HEK293 (cell line): ENCODE results near the gene IFNL4.
A peak's percentile ranks its signal among the peaks of the same experiment; 100 is the strongest.

Source experiments
- CTCF ChIA-PET: fragments of 350-600 bp; formaldehyde crosslinking; extraction: SDS; loops from one replicate; lab custom pipeline; 2021; ENCODE audit warnings: antibody characterized with exemption; lab: Yijun Ruan, JAX
- POLR2A ChIA-PET: fragments of 300-600 bp; formaldehyde crosslinking; extraction: SDS; loops from one replicate; lab custom pipeline; 2020; ENCODE audit warnings: antibody characterized with exemption, inconsistent platforms; lab: Yijun Ruan, JAX
- H3K27ac ChIP-seq: fragments of 200-500 bp; sonication (Bioruptor generic); 2 replicates; pipeline ENCODE4 v1.5.1; 2014; ENCODE audit warnings: low read depth, low read length, control low read depth, inconsistent platforms; ENCODE audit errors: extremely low read depth
- H3K36me3 ChIP-seq, 2 experiments: fragments of 200-500 bp in 1 of 2; sonication (Bioruptor generic) in 1 of 2; 1 replicate in 1 of 2; 2 replicates in 1 of 2; pipeline ENCODE4 v1.5.1; 2014 to 2017; ENCODE audit warnings: inconsistent platforms in 2 of 2, low read length in 2 of 2; ENCODE audit not compliant: control insufficient read depth in 2 of 2, insufficient read depth in 1 of 2
- H3K4me1 ChIP-seq: fragments of 200-500 bp; sonication (Bioruptor generic); 2 replicates; pipeline ENCODE4 v1.5.1; 2014; ENCODE audit warnings: mild to moderate bottlenecking, low read length, inconsistent platforms; ENCODE audit not compliant: control insufficient read depth, insufficient read depth
- H3K4me3 ChIP-seq: 2 replicates; pipeline ENCODE4 v1.5.1; 2011; ENCODE audit warnings: low read depth, mild to moderate bottlenecking, control low read depth, low read length, moderate library complexity
- H3K9me3 ChIP-seq: fragments of 200-500 bp; sonication (Bioruptor generic); 2 replicates; pipeline ENCODE4 v1.5.1; 2014; ENCODE audit warnings: low read depth, low read length, inconsistent platforms; ENCODE audit not compliant: control insufficient read depth, insufficient read depth
- CTCF ChIP-seq: fragments of 450-650 bp; formaldehyde crosslinking; IDR thresholded peaks from 2 replicates; pipeline ENCODE4 v1.5.1; 2016; ENCODE audit warnings: missing biosample characterization, missing genetic modification characterization
- EGR2 ChIP-seq: fragments of 450-650 bp; formaldehyde crosslinking; IDR thresholded peaks from 2 replicates; pipeline ENCODE4 v1.5.1; 2016; ENCODE audit warnings: low read depth, missing biosample characterization, missing genetic modification characterization
- KLF1 ChIP-seq: fragments of 450-650 bp; formaldehyde crosslinking; IDR thresholded peaks from 2 replicates; pipeline ENCODE4 v1.5.1; 2016; ENCODE audit warnings: missing biosample characterization, missing genetic modification characterization
- MEIS1 ChIP-seq: sonication (generic); formaldehyde crosslinking; IDR thresholded peaks from 2 replicates; pipeline ENCODE4 v1.8.1; 2022; ENCODE audit warnings: missing genetic modification reagents, mild to moderate bottlenecking, borderline replicate concordance
- REPIN1 ChIP-seq: fragments of 450-650 bp; formaldehyde crosslinking; IDR thresholded peaks from 2 replicates; pipeline ENCODE4 v1.5.1; 2017; ENCODE audit warnings: missing biosample characterization, missing genetic modification characterization, low read depth
- SCRT1 ChIP-seq: fragments of 450-650 bp; formaldehyde crosslinking; IDR thresholded peaks from 2 replicates; pipeline ENCODE4 v1.5.1; 2016; ENCODE audit warnings: missing biosample characterization, missing genetic modification characterization, borderline replicate concordance
- SCRT2 ChIP-seq: fragments of 450-650 bp; formaldehyde crosslinking; IDR thresholded peaks from 2 replicates; pipeline ENCODE4 v1.5.1; 2016; ENCODE audit warnings: missing biosample characterization, missing genetic modification characterization
- SP7 ChIP-seq: fragments of 450-650 bp; formaldehyde crosslinking; IDR thresholded peaks from 2 replicates; pipeline ENCODE4 v1.5.1; 2016; ENCODE audit warnings: missing biosample characterization, missing genetic modification characterization
- WT1 ChIP-seq: fragments of 450-650 bp; formaldehyde crosslinking; IDR thresholded peaks from 2 replicates; pipeline ENCODE4 v1.5.1; 2016; ENCODE audit warnings: missing biosample characterization, missing genetic modification characterization
- ZNF2 ChIP-seq: fragments of 450-650 bp; formaldehyde crosslinking; IDR thresholded peaks from 2 replicates; pipeline ENCODE4 v1.5.1; 2016; ENCODE audit warnings: missing biosample characterization, missing genetic modification characterization
- ZNF202 ChIP-seq: fragments of 450-650 bp; formaldehyde crosslinking; IDR thresholded peaks from 2 replicates; pipeline ENCODE4 v1.5.1; 2016; ENCODE audit warnings: missing biosample characterization, missing genetic modification characterization, borderline replicate concordance
- ZNF302 ChIP-seq: fragments of 450-650 bp; formaldehyde crosslinking; IDR thresholded peaks from 2 replicates; pipeline ENCODE4 v1.5.1; 2016; ENCODE audit warnings: missing biosample characterization, missing genetic modification characterization, low read depth
- ZNF341 ChIP-seq: fragments of 450-650 bp; formaldehyde crosslinking; IDR thresholded peaks from 2 replicates; pipeline ENCODE4; 2016; ENCODE audit warnings: low read depth, missing biosample characterization, missing genetic modification characterization
- ZNF561 ChIP-seq: fragments of 450-650 bp; IDR thresholded peaks from 2 replicates; pipeline ENCODE4 v1.5.1; 2018; ENCODE audit warnings: missing biosample characterization, missing genetic modification characterization, borderline replicate concordance
- ZNF571 ChIP-seq: fragments of 450-650 bp; formaldehyde crosslinking; IDR thresholded peaks from 2 replicates; pipeline ENCODE4 v1.5.0; 2017; ENCODE audit warnings: missing biosample characterization, missing genetic modification characterization
- ZNF585B ChIP-seq: fragments of 450-650 bp; formaldehyde crosslinking; IDR thresholded peaks from 2 replicates; pipeline ENCODE4 v1.5.1; 2016; ENCODE audit warnings: missing biosample characterization, missing genetic modification characterization
- ZNF629 ChIP-seq: fragments of 450-650 bp; formaldehyde crosslinking; IDR thresholded peaks from 2 replicates; pipeline ENCODE4 v1.5.1; 2017; ENCODE audit warnings: missing biosample characterization, missing genetic modification characterization
- ZNF654 ChIP-seq: fragments of 450-650 bp; formaldehyde crosslinking; IDR thresholded peaks from 2 replicates; pipeline ENCODE4 v1.5.1; 2016; ENCODE audit warnings: low read depth, missing biosample characterization, missing genetic modification characterization
- ZNF701 ChIP-seq: fragments of 450-650 bp; formaldehyde crosslinking; IDR thresholded peaks from 2 replicates; pipeline ENCODE4 v1.5.1; 2016; ENCODE audit warnings: missing biosample characterization, missing genetic modification characterization
- ZSCAN30 ChIP-seq: fragments of 450-650 bp; IDR thresholded peaks from 2 replicates; pipeline ENCODE4 v1.5.1; 2018; ENCODE audit warnings: missing biosample characterization, mild to moderate bottlenecking, missing genetic modification characterization, moderate library complexity
- ZXDB ChIP-seq: fragments of 450-650 bp; formaldehyde crosslinking; IDR thresholded peaks from 2 replicates; pipeline ENCODE4 v1.5.1; 2016; ENCODE audit warnings: missing biosample characterization, missing genetic modification characterization
- TF ChIP-seq, protein P1 (sequence below): fragments of 450-650 bp; formaldehyde crosslinking; IDR thresholded peaks from 2 replicates; pipeline ENCODE4 v1.5.1; 2016; ENCODE audit warnings: missing biosample characterization, missing genetic modification characterization
- TF ChIP-seq, protein P2 (sequence below): fragments of 450-650 bp; formaldehyde crosslinking; IDR thresholded peaks from 2 replicates; pipeline ENCODE4 v1.5.1; 2016; ENCODE audit warnings: missing biosample characterization, missing genetic modification characterization
- TF ChIP-seq, protein P3 (sequence below): fragments of 450-650 bp; formaldehyde crosslinking; IDR thresholded peaks from 2 replicates; pipeline ENCODE4 v1.5.1; 2016; ENCODE audit warnings: missing biosample characterization, missing genetic modification characterization, borderline replicate concordance

IFNL4 gene

GRCh38 chr19:39212375-39212742, 36.3 kb downstream of the IFNL4 start (continued):
- 0 out of 2 replicates have a peak, but pooled peaks have one; percentile 70 for TF ChIP-seq REPIN1 (tag by site-specific recombination)
- TF ChIP-seq SP7 (tag by site-specific recombination) = peak; percentile 47; the same call in 1 of the 2 replicates
- 0 out of 2 replicates have a peak, but pooled peaks have one; percentile 31 for TF ChIP-seq ZNF2 (tag by site-specific recombination)
- peak; percentile 81 for TF ChIP-seq ZXDB
- peak; percentile 24; the same call in 1 of the 2 replicates for TF ChIP-seq WT1 (tag by site-specific recombination)
- TF ChIP-seq ZNF585B (tag by site-specific recombination) = no peak
- TF ChIP-seq, protein P1, sequence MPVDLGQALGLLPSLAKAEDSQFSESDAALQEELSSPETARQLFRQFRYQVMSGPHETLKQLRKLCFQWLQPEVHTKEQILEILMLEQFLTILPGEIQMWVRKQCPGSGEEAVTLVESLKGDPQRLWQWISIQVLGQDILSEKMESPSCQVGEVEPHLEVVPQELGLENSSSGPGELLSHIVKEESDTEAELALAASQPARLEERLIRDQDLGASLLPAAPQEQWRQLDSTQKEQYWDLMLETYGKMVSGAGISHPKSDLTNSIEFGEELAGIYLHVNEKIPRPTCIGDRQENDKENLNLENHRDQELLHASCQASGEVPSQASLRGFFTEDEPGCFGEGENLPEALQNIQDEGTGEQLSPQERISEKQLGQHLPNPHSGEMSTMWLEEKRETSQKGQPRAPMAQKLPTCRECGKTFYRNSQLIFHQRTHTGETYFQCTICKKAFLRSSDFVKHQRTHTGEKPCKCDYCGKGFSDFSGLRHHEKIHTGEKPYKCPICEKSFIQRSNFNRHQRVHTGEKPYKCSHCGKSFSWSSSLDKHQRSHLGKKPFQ (tag by site-specific recombination) = 0 out of 2 replicates have a peak, but pooled peaks have one; percentile 17
- no peak for TF ChIP-seq EGR2 (tag by site-specific recombination)
- TF ChIP-seq ZNF341 (tag by site-specific recombination) = no peak
- TF ChIP-seq ZNF302 (tag by site-specific recombination) = no peak
- TF ChIP-seq ZSCAN30 (tag by site-specific recombination) = peak; percentile 71
- TF ChIP-seq ZNF202 (tag by site-specific recombination) = no peak
- no peak for TF ChIP-seq KLF1 (tag by site-specific recombination)
- TF ChIP-seq ZNF561 = peak; percentile 56; the same call in 1 of the 2 replicates
- TF ChIP-seq CTCF = peak; percentile 76
- TF ChIP-seq, protein P2, sequence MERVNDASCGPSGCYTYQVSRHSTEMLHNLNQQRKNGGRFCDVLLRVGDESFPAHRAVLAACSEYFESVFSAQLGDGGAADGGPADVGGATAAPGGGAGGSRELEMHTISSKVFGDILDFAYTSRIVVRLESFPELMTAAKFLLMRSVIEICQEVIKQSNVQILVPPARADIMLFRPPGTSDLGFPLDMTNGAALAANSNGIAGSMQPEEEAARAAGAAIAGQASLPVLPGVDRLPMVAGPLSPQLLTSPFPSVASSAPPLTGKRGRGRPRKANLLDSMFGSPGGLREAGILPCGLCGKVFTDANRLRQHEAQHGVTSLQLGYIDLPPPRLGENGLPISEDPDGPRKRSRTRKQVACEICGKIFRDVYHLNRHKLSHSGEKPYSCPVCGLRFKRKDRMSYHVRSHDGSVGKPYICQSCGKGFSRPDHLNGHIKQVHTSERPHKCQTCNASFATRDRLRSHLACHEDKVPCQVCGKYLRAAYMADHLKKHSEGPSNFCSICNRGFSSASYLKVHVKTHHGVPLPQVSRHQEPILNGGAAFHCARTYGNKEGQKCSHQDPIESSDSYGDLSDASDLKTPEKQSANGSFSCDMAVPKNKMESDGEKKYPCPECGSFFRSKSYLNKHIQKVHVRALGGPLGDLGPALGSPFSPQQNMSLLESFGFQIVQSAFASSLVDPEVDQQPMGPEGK (tag by site-specific recombination) = peak; percentile 23; the same call in 1 of the 2 replicates
- peak; percentile 98 for TF ChIP-seq ZNF654
- TF ChIP-seq ZNF629 (tag by site-specific recombination) = 0 out of 2 replicates have a peak, but pooled peaks have one; percentile 30

DNA sequence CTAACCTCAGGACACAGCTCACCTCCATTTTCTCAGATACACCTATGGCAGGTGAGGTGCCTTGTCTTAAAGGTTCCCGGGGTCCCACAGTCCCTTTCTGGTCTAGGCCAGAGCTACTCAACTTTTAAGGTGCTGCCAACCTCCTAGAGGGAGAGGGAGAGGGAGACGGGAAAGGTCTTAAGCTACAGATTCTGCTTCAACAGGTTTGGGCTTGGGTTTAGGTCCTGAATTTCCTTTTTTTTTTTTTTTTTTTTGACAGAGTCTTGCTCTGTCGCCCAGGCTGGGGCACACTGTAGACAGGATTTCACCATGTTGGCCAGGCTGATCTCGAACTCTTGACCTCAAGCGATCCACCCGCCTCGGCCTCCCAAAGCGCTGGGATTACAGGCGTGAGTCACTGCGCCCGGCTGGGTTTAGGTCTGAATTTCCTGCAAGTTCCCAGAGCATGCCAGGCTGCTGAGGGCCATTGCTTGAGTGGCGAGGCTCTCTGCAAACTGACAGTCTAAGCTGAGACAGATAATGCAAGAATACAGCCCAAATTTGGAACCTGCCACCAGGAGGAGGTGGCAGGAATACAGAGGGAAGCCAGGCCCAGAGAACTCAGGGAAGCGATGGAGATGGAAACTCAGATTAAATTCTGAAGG, 36.8 kb downstream of the IFNL4 start:
- Histone ChIP-seq H3K36me3 (no peaks in the 10 kb centered on the region; a peak in 1 of 3 replicates), H3K27ac (no peak overlapping the region), H3K4me3 (no peak overlapping the region), H3K4me1 (no peaks in the 10 kb centered on the region), H3K9me3 (peaks cover 2% of the 10 kb centered on the region; the same call in 1 of the 2 replicates)
- TF ChIP-seq SCRT2 (tag by site-specific recombination) = peak; percentile 71
- no peak for TF ChIP-seq MEIS1 (CRISPR knock-in tag)
- no peak for TF ChIP-seq ZNF585B (tag by site-specific recombination)
- TF ChIP-seq ZNF701 = no peak
- TF ChIP-seq, protein P3, sequence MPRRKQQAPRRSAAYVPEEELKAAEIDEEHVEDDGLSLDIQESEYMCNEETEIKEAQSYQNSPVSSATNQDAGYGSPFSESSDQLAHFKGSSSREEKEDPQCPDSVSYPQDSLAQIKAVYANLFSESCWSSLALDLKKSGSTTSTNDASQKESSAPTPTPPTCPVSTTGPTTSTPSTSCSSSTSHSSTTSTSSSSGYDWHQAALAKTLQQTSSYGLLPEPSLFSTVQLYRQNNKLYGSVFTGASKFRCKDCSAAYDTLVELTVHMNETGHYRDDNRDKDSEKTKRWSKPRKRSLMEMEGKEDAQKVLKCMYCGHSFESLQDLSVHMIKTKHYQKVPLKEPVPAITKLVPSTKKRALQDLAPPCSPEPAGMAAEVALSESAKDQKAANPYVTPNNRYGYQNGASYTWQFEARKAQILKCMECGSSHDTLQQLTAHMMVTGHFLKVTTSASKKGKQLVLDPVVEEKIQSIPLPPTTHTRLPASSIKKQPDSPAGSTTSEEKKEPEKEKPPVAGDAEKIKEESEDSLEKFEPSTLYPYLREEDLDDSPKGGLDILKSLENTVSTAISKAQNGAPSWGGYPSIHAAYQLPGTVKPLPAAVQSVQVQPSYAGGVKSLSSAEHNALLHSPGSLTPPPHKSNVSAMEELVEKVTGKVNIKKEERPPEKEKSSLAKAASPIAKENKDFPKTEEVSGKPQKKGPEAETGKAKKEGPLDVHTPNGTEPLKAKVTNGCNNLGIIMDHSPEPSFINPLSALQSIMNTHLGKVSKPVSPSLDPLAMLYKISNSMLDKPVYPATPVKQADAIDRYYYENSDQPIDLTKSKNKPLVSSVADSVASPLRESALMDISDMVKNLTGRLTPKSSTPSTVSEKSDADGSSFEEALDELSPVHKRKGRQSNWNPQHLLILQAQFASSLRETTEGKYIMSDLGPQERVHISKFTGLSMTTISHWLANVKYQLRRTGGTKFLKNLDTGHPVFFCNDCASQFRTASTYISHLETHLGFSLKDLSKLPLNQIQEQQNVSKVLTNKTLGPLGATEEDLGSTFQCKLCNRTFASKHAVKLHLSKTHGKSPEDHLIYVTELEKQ (tag by site-specific recombination) = no peak
- no peak for TF ChIP-seq ZNF571 (tag by site-specific recombination)
- peak; percentile 88 for TF ChIP-seq SCRT1
- ChIA-PET POLR2A (interaction anchor here (0.6 to 1.1 kb wide), 5 partner anchors 8 to 126 kb away, joined by 3 to 9 read pairs (median 4); no protein-coding TSS in a partner anchor), CTCF (interaction anchor here (0.6 to 4.6 kb wide), 30 partner anchors 9 to 944 kb away, joined by 3 to 36 read pairs (median 6); partner anchors contain the start of genes GMFG, MED29, PAF1 and SYCN)
